SJCRH30 (cell line): Measurements from ENCODE around the gene MYOZ3. TPM values are rescaled to one million over a fixed set of nuclear protein-coding genes. Genes with fewer than 3 reads are reported as not detected.
A peak's percentile ranks its signal among the peaks of the same experiment; 100 is the strongest.

ENCODE experiments used
- DNase-seq, 2 experiments: peaks; one replicate each; pipeline ENCODE4 v3.0.0-alpha.2; 2015 to 2020
- H3K27ac ChIP-seq: fragments of 250-450 bp; sonication (Bioruptor Pico); 2 replicates; pipeline ENCODE4 v1.5.1; 2020; ENCODE audit warnings: mild to moderate bottlenecking, moderate library complexity
- H3K27me3 ChIP-seq: fragments of 250-450 bp; sonication (Bioruptor Pico); 2 replicates; pipeline ENCODE4 v1.5.1; 2020; ENCODE audit warnings: mild to moderate bottlenecking, moderate library complexity
- H3K36me3 ChIP-seq: fragments of 250-450 bp; sonication (Bioruptor Pico); 2 replicates; pipeline ENCODE4 v1.5.1; 2020; ENCODE audit warnings: mild to moderate bottlenecking, moderate library complexity
- H3K4me1 ChIP-seq: fragments of 250-450 bp; sonication (Bioruptor Pico); 2 replicates; pipeline ENCODE4 v1.5.1; 2020; ENCODE audit warnings: mild to moderate bottlenecking, moderate library complexity
- H3K4me3 ChIP-seq: fragments of 250-450 bp; sonication (Bioruptor Pico); 2 replicates; pipeline ENCODE4 v1.5.1; 2020; ENCODE audit warnings: mild to moderate bottlenecking, moderate library complexity
- H3K9me3 ChIP-seq: fragments of 250-450 bp; sonication (Bioruptor Pico); replicated peaks from 2 replicates; pipeline ENCODE4 v1.5.1; 2020; ENCODE audit warnings: mild to moderate bottlenecking, moderate library complexity
- total RNA-seq: library from RNA; depleted of rRNA; stranded (reverse); fragments of >200 nt; shearing (Covaris generic); gene quantifications from 2 replicates; pipeline ENCODE4 v1.2.3, GENCODE V29; 2014

MYOZ3 gene
- total RNA-seq, 1 experiment from 2014 or later: 0.02 TPM

DNA sequence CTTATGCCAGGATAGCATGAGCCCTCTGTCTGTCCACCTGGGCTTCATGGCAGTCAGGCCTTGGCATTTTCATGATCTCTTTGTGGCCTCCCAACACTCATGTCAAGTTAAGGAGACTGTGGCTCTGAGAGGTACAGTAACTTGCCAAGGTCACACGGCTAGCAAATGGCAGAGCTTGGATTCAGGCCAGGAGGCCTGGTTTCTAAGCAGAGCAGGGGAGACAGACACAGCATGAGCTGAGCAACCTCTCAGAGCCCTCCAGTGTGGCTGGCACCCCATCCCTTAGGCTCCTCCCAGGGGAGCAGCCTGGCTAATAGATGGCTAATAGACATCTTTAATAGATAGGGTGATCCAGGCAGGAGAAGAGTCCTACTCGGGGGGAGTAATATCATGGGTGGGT lies 16.5 kb upstream of the MYOZ3 start:
- H3K4me1 ChIP-seq: peaks cover 76% of the 10 kb centered on the region
- H3K9me3 ChIP-seq: no peaks in the 10 kb centered on the region
- no peaks in the 10 kb centered on the region for H3K27me3 ChIP-seq
- H3K36me3 ChIP-seq: peaks cover 7% of the 10 kb centered on the region; the same call in 1 of the 2 replicates
- H3K4me3 ChIP-seq: no peak overlapping the region
- peak overlapping the region; percentile 8 for H3K27ac ChIP-seq
- peak in 1 of 2 experiments; percentile 53 for DNase-seq

DNA sequence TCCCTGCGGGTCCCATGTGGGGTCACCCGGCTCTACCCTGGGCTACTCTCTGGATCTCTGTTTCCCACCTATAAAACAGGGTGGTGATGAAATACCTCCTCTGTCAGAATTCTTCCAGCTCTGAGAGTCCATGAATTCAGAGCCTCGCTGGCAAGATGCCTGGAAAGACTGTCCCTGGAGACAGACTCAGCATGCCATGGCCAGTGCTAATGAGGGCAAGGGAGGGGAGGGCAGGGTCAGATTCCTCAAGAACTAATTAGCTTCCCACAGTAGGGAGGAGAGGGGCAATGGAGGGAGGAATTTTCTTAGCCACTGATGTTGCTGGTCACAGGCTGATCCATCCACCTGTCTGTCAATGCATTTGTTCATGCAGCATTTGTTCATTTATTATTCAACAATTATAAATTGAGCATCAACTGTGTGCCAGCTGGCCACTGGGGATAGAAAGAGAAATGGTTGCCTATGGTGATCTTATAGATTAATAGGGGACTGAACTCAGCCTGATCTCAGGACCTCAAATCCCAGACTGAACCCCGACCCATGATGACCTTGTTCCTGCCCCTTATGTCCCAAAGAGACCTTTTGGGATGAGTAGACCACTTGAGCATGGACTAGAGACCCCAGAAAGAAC lies 15.9 kb upstream of the MYOZ3 start:
- DNase-seq: peak; percentile 82 to 84
- Histone ChIP-seq H3K36me3 (peaks cover 7% of the 10 kb centered on the region; the same call in 1 of the 2 replicates), H3K4me1 (peaks cover 70% of the 10 kb centered on the region), H3K27me3 (no peaks in the 10 kb centered on the region), H3K4me3 (no peak overlapping the region), H3K27ac (peak overlapping the region; percentile 8), H3K9me3 (no peaks in the 10 kb centered on the region)

DNA sequence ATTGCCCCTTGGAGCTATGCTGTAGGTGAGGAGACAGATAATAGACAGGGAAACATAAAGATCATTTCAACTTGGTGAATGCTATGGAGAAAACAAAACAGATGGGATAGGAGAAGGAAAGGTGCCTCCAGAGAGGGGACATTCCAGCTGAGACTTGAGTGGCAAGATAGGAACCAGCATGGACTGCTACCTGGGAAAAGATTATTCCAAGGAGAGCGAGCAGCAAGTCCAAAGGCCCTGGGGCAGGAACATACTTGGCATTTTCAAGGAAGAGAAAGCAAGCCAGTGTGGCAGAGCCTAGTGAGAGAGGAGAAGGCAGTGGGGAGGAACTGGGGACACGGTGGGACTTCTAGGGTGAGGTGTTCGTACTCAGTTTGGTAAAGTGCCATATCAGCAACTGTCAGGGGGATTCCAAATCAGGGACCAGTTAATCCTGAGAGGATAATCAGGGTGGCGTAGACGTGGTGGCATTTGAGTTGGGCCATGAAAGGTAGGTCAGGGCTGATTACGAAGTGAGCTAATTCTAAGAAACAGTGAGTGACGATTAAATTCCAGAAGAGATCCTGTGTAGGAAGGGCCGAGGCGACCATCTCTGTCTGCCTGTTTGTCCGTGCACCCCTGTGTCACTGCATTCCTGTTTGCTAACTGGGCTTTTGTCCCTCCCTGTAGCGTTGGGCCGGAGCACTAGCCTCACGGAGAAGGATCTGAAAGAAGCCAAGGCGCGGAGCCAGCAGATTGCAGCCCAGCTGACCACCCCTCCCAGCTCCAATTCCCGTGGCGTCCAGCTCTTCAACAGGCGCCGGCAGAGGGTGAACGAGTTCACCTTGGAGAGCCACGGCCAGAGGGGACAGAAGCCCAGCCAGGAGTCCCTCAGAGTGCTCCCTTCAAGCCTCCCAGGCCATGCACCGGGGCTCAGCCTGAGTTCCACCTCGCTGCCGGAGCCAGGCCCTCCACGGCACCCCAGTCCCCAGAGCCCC lies 13.5 kb upstream of the MYOZ3 start:
- Histone ChIP-seq H3K27ac (no peak overlapping the region), H3K27me3 (no peaks in the 10 kb centered on the region), H3K36me3 (peaks cover 7% of the 10 kb centered on the region; the same call in 1 of the 2 replicates), H3K9me3 (no peaks in the 10 kb centered on the region), H3K4me3 (no peak overlapping the region), H3K4me1 (peaks cover 57% of the 10 kb centered on the region)
- DNase-seq: no peak

- no peaks in the 10 kb centered on the region for H3K9me3 ChIP-seq
- H3K36me3 ChIP-seq: peaks cover 7% of the 10 kb centered on the region; the same call in 1 of the 2 replicates
Observed at GRCh38 chr5:150648294-150649107, 12.6 kb upstream of the MYOZ3 start.

GRCh38 chr5:150649108-150650020 lies 11.7 kb upstream of the MYOZ3 start:
- peaks cover 57% of the 10 kb centered on the region for H3K4me1 ChIP-seq
- H3K4me3 ChIP-seq: no peak overlapping the region
- H3K9me3 ChIP-seq: no peaks in the 10 kb centered on the region
- H3K27me3 ChIP-seq: no peaks in the 10 kb centered on the region
- no peak for DNase-seq
- peak overlapping the region; percentile 55; the same call in 1 of the 2 replicates for H3K27ac ChIP-seq
- H3K36me3 ChIP-seq: peaks cover 7% of the 10 kb centered on the region; the same call in 1 of the 2 replicates

More at GRCh38 chr5:150648294-150649107, 12.6 kb upstream of the MYOZ3 start:
- peak overlapping the region; percentile 55 for H3K27ac ChIP-seq
- no peak overlapping the region for H3K4me3 ChIP-seq
- peaks cover 57% of the 10 kb centered on the region for H3K4me1 ChIP-seq
- DNase-seq: peak; percentile 83 to 87
- no peaks in the 10 kb centered on the region for H3K27me3 ChIP-seq

DNA sequence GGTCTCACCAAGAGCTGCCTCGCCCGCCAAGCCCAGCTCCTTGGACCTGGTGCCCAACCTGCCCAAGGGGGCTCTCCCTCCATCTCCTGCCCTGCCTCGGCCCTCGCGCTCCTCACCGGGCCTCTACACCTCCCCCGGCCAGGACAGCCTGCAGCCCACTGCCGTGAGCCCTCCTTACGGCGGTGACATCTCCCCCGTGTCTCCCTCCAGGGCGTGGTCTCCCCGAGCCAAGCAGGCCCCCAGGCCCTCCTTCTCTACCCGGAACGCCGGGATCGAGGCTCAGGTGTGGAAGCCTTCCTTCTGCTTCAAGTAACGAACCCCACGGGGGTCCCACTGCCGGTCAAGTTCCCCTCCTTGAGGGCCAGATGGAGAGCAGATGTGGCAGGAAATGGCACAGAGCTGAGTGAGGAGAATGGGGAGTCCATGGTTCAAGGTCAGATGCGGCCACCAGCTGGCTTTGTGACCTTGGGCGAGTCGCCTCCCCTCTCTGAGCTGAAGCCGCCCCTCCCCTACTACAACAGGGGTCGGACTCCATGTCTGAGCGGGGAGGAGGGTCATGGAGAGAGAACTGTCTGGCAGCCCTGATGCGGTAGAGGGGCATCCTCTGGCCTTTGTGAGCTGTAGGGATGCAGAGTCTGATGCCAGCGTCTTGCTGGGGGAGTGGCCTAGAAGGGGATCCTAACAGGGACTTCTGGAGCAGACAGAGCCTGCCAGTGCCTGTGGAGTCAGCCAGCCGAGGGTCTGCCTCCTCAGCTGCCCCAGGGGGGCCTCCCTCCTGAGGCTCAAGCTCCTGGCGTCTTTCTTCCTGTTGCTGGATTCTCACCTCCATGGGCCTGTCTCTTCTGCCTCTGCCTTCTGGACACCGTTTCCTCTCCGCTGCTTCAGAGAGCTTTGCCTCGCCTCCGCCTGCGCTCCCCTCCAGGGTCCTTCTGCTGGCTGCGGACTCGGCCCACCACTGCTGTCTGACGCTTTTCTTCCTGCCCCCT lies 10.7 kb upstream of the MYOZ3 start:
- Histone ChIP-seq H3K27ac (no peak overlapping the region), H3K36me3 (peaks cover 7% of the 10 kb centered on the region; the same call in 1 of the 2 replicates), H3K4me3 (no peak overlapping the region), H3K9me3 (no peaks in the 10 kb centered on the region), H3K4me1 (peaks cover 50% of the 10 kb centered on the region), H3K27me3 (no peaks in the 10 kb centered on the region)
- no peak for DNase-seq

DNA sequence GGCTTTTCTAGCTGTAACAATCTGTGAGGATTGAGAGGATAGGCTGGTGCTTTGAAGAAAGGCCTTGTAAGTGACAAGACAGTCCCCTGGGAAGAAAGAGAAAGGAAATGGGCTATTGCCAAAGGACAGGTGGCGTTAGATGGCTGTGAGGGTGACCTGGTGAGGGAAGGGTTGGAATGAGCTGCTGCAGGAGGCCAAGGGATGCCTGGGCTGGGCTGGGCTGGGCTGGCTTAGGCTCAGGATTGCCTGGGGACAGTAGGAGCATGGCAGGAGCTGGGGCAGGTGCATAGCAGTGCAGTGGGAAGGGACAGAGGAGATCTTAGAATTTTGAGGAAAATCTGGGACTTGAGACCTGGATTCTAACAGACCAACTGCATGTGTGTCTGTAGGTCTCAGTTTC lies 9.7 kb upstream of the MYOZ3 start:
- Histone ChIP-seq H3K27me3 (no peaks in the 10 kb centered on the region), H3K36me3 (peaks cover 7% of the 10 kb centered on the region; the same call in 1 of the 2 replicates), H3K4me3 (no peak overlapping the region), H3K9me3 (no peaks in the 10 kb centered on the region), H3K4me1 (peaks cover 45% of the 10 kb centered on the region), H3K27ac (no peak overlapping the region)
- DNase-seq: no peak

DNA sequence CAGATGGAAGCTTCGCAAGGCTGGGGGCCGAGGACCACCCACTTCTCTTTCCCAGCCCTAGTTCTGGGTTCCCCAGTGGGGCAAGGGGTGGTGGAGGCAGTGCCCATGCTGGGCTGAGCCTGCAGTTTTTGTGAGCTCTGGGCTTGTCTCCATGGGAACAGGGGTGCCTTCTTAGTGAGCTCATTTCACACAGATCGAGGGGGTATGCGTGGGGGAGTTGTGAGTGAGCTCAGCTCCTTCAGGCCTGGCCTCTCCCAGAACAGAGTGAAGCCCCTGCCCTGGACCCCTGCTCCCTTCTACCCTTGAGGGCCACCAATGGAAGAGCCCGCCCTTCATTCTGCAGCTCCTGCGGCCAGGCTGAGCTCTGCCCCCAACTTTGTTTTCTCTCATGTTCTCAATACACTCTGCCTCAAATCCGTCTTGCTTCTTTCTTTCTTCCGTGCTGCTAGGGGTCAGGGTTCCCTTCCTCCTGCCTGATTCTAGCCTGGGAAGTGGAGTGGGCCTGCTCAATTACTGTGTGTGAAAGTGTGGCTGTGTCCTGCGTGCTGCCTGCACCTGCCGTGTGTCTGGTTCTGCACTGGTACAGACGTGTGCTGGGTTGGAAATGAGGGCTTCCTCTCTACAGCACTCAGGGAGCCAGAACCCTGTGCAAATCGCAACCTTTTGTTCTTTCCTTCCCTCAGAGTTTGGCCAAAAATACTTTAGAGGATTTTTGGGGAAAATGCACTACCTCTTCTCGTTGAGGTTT lies 9.0 kb upstream of the MYOZ3 start:
- Histone ChIP-seq H3K9me3 (no peaks in the 10 kb centered on the region), H3K36me3 (peaks cover 7% of the 10 kb centered on the region; the same call in 1 of the 2 replicates), H3K27ac (no peak overlapping the region), H3K27me3 (no peaks in the 10 kb centered on the region), H3K4me3 (no peak overlapping the region), H3K4me1 (peaks cover 45% of the 10 kb centered on the region)
- no peak for DNase-seq

DNA sequence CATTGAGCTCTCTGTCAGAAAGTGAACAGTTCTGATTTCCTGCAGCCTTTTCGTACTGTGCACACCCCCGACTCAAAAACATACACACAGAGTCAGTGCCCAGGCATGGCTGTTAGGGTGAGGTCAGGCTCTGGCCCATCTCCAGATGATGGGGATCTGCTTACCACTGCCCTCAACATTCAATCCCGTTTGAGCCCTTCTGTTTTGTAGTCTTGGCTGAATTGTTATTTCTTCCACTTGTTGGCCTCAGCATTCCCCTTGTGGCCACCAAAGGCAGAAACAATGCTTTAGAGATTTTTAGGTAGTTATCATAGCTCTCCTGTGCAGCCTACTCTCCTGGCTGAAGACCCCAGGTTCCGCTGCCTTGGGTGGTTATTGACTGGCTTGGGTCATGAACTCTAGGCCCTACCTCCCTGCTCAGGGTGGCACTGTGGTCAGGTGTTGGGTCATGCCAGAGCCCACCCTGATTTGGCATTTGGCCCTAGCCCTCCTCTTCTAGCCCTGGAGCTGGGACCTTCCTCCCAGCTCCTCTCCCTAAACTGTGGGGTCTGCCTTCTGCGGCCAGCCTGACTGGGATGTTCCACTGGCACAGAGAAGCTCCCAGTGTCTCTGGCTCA lies 7.8 kb upstream of the MYOZ3 start:
- Histone ChIP-seq H3K36me3 (peaks cover 7% of the 10 kb centered on the region; the same call in 1 of the 2 replicates), H3K27ac (peak overlapping the region; percentile 35), H3K9me3 (no peaks in the 10 kb centered on the region), H3K4me1 (peaks cover 40% of the 10 kb centered on the region), H3K4me3 (no peak overlapping the region), H3K27me3 (no peaks in the 10 kb centered on the region)
- peak in 1 of 2 experiments; percentile 55 for DNase-seq

- peak in 1 of 2 experiments; percentile 62 for DNase-seq
- no peak overlapping the region for H3K4me3 ChIP-seq
- peak overlapping the region; percentile 35 for H3K27ac ChIP-seq
- H3K36me3 ChIP-seq: peaks cover 4% of the 10 kb centered on the region; the same call in 1 of the 2 replicates
- no peaks in the 10 kb centered on the region for H3K27me3 ChIP-seq
- H3K4me1 ChIP-seq: peaks cover 33% of the 10 kb centered on the region
- H3K9me3 ChIP-seq: no peaks in the 10 kb centered on the region
Observed at GRCh38 chr5:150653762-150654556, 7.1 kb upstream of the MYOZ3 start.

- Histone ChIP-seq H3K4me3 (no peak overlapping the region), H3K36me3 (no peaks in the 10 kb centered on the region), H3K4me1 (peaks cover 31% of the 10 kb centered on the region), H3K27me3 (no peaks in the 10 kb centered on the region), H3K27ac (no peak overlapping the region), H3K9me3 (no peaks in the 10 kb centered on the region)
- DNase-seq: no peak
Observed at GRCh38 chr5:150655221-150655620, 5.8 kb upstream of the MYOZ3 start.
